Measurements from ENCODE around the gene ANKH.

ANKH gene

GRCh38 chr5:14831006-14831338 is 40.6 kb downstream of the ANKH start:
- no peak for TF ChIP-seq CTCF (IDR thresholded peaks at IDR 0.05; ENCODE audit: low read depth, low read length)
- no peaks in the 10 kb centered on the region for H3K36me3 ChIP-seq
- no peak for DNase-seq

GRCh38 chr5:14830210-14831005 is 41.2 kb downstream of the ANKH start:
- Histone ChIP-seq H3K36me3 (no peaks in the 10 kb centered on the region), H3K4me1 (no peaks in the 10 kb centered on the region), H3K27me3 (no peaks in the 10 kb centered on the region), H3K9me3 (no peaks in the 10 kb centered on the region), H3K4me3 (ENCODE audit: low read depth, low read length) (no peak overlapping the region)
- DNase-seq: no peak
- no peak for TF ChIP-seq CTCF (IDR thresholded peaks at IDR 0.05; ENCODE audit: low read depth, low read length)

More at GRCh38 chr5:14831006-14831338, 40.6 kb downstream of the ANKH start:
- H3K4me3 ChIP-seq (ENCODE audit: low read depth, low read length): no peak overlapping the region
- no peaks in the 10 kb centered on the region; the same call in 1 of the 2 replicates for H3K4me1 ChIP-seq
- H3K9me3 ChIP-seq: no peaks in the 10 kb centered on the region
- H3K27me3 ChIP-seq: no peaks in the 10 kb centered on the region

- H3K27me3 ChIP-seq: no peaks in the 10 kb centered on the region
- no peaks in the 10 kb centered on the region for H3K4me1 ChIP-seq
- no peaks in the 10 kb centered on the region for H3K36me3 ChIP-seq
- DNase-seq: no peak
- TF ChIP-seq CTCF (IDR thresholded peaks at IDR 0.05; ENCODE audit: low read depth, low read length): no peak
- H3K9me3 ChIP-seq: no peaks in the 10 kb centered on the region
- H3K4me3 ChIP-seq (ENCODE audit: low read depth, low read length): no peak overlapping the region
These were observed 42.2 kb downstream of the ANKH start for GRCh38 chr5:14829396-14829795.

- H3K4me1 ChIP-seq: no peaks in the 10 kb centered on the region
- TF ChIP-seq CTCF (IDR thresholded peaks at IDR 0.05; ENCODE audit: low read depth, low read length): no peak
- no peak overlapping the region for H3K4me3 ChIP-seq (ENCODE audit: low read depth, low read length)
These were observed 44.9 kb downstream of the ANKH start for GRCh38 chr5:14826714-14827113.

GRCh38 chr5:14825977-14826376 is 45.6 kb downstream of the ANKH start:
- H3K27me3 ChIP-seq: no peaks in the 10 kb centered on the region
- H3K4me1 ChIP-seq: no peaks in the 10 kb centered on the region
- no peak for DNase-seq
- no peaks in the 10 kb centered on the region for H3K36me3 ChIP-seq
- TF ChIP-seq CTCF (IDR thresholded peaks at IDR 0.05; ENCODE audit: low read depth, low read length): no peak
- no peak overlapping the region for H3K4me3 ChIP-seq (ENCODE audit: low read depth, low read length)
- H3K9me3 ChIP-seq: no peaks in the 10 kb centered on the region

More at GRCh38 chr5:14826714-14827113, 44.9 kb downstream of the ANKH start:
- DNase-seq: no peak
- H3K36me3 ChIP-seq: no peaks in the 10 kb centered on the region
- no peaks in the 10 kb centered on the region for H3K9me3 ChIP-seq
- H3K27me3 ChIP-seq: no peaks in the 10 kb centered on the region

GRCh38 chr5:14824499-14824898 is 47.1 kb downstream of the ANKH start:
- Histone ChIP-seq H3K4me3 (ENCODE audit: low read depth, low read length) (no peak overlapping the region), H3K9me3 (no peaks in the 10 kb centered on the region), H3K4me1 (no peaks in the 10 kb centered on the region), H3K27me3 (no peaks in the 10 kb centered on the region), H3K36me3 (no peaks in the 10 kb centered on the region)
- TF ChIP-seq CTCF (IDR thresholded peaks at IDR 0.05; ENCODE audit: low read depth, low read length): no peak
- no peak for DNase-seq
